H1 (cell line): ENCODE results near the gene TENT4B. TPM values are rescaled to one million over a fixed set of nuclear protein-coding genes. Genes with fewer than 3 reads are reported as not detected.

Experiments used
- CTCF ChIA-PET: fragments of 300-600 bp; sonication (Branson Sonifier 250); formaldehyde crosslinking; loops from one replicate; lab custom pipeline; 2021; ENCODE audit not compliant: partially characterized antibody; lab: Charles Lee
- POLR2A ChIA-PET: fragments of 300-600 bp; sonication (Branson Sonifier 250); formaldehyde crosslinking; loops from one replicate; lab custom pipeline; 2021; ENCODE audit warnings: inconsistent platforms; ENCODE audit not compliant: partially characterized antibody; lab: Charles Lee
- DNase-seq, 2 experiments: peaks; one replicate each; pipeline versions ENCODE4 v3.0.0 to v3.0.0-alpha.2; 2010 to 2022; ENCODE audit warnings: low spot score in 2 of 2, low read depth in 1 of 2, mixed read lengths in 1 of 2
- FAIRE-seq: peaks from 2 replicates; lab custom pipeline; 2011; peaks lifted over from hg19 to GRCh38; lab: Jason Lieb, UNC
- H2AFZ ChIP-seq: 2 replicates; pipeline ENCODE4 v1.8.1; 2012; ENCODE audit warnings: low read length, inconsistent platforms
- H2AK5ac ChIP-seq: 2 replicates; pipeline ENCODE4 v1.6.1; 2013; ENCODE audit warnings: low read depth, low read length
- H2BK120ac ChIP-seq: replicated peaks from 2 replicates; pipeline ENCODE3; 2013; ENCODE audit warnings: low read depth, low read length, inconsistent platforms
- H2BK12ac ChIP-seq: 2 replicates; pipeline ENCODE4 v1.6.1; 2013; ENCODE audit warnings: low read depth, low read length
- H2BK15ac ChIP-seq: 2 replicates; pipeline ENCODE4 v1.6.1; 2013; ENCODE audit warnings: low read length
- H2BK20ac ChIP-seq: 2 replicates; pipeline ENCODE4 v1.6.1; 2013; ENCODE audit warnings: low read length
- H2BK5ac ChIP-seq: 2 replicates; pipeline ENCODE4 v1.6.1; 2013; ENCODE audit warnings: low read depth, low read length
- H3K14ac ChIP-seq: 2 replicates; pipeline ENCODE4 v1.6.1; 2013; ENCODE audit warnings: inconsistent platforms; ENCODE audit not compliant: insufficient read length
- H3K18ac ChIP-seq: 2 replicates; pipeline ENCODE4 v1.6.1; 2013; ENCODE audit warnings: low read length; ENCODE audit errors: extremely low read depth
- H3K23ac ChIP-seq: 2 replicates; pipeline ENCODE4 v1.6.1; 2013; ENCODE audit warnings: inconsistent platforms; ENCODE audit not compliant: insufficient read length
- H3K23me2 ChIP-seq: 2 replicates; pipeline ENCODE4 v1.6.1; 2013; ENCODE audit warnings: low read depth, low read length
- H3K27ac ChIP-seq: 2 replicates; pipeline ENCODE4 v1.6.1; 2011; ENCODE audit warnings: low read depth, low read length, inconsistent platforms
- H3K27me3 ChIP-seq, 4 experiments: replicated peaks in 1 of 4; 1 replicate in 1 of 4; 2 replicates in 3 of 4; pipeline versions ENCODE4 v1.6.1 to v1.8.1; 2011 to 2013; ENCODE audit warnings: low read length in 3 of 4, mild to moderate bottlenecking in 3 of 4, inconsistent platforms in 2 of 4, mixed read lengths in 2 of 4, moderate library complexity in 1 of 4; ENCODE audit not compliant: control insufficient read depth in 3 of 4, insufficient read depth in 3 of 4; ENCODE audit errors: extremely low read depth in 1 of 4
- H3K36me3 ChIP-seq, 4 experiments: 2 replicates each; pipeline versions ENCODE4 v1.6.1 to v1.8.1; 2011 to 2013; ENCODE audit warnings: mild to moderate bottlenecking in 4 of 4, low read length in 3 of 4, moderate library complexity in 2 of 4, control low read depth in 1 of 4, inconsistent platforms in 1 of 4; ENCODE audit not compliant: insufficient read depth in 4 of 4, control insufficient read depth in 2 of 4
- H3K4ac ChIP-seq: replicated peaks from 2 replicates; pipeline ENCODE3; 2013; ENCODE audit warnings: low read length, low read depth, mixed read lengths, inconsistent platforms; ENCODE audit not compliant: insufficient read length
- H3K4me1 ChIP-seq, 4 experiments: replicated peaks in 1 of 4; 1 replicate in 1 of 4; 2 replicates in 3 of 4; pipeline versions ENCODE4 v1.6.1 to v1.8.1; 2011 to 2013; ENCODE audit warnings: low read length in 3 of 4, inconsistent platforms in 2 of 4, mixed read lengths in 1 of 4; ENCODE audit not compliant: insufficient read depth in 4 of 4, control insufficient read depth in 3 of 4
- H3K4me2 ChIP-seq, 2 experiments: 2 replicates each; pipeline versions ENCODE4 v1.6.1 to v1.8.1; 2011 to 2013; ENCODE audit warnings: low read depth in 2 of 2, low read length in 2 of 2, control low read depth in 1 of 2, inconsistent platforms in 1 of 2, mild to moderate bottlenecking in 1 of 2; ENCODE audit not compliant: insufficient read depth in 1 of 2
- H3K4me3 ChIP-seq, 4 experiments: fragments of 200-600, 300-600 bp in 1 of 4; sonication (generic), shearing (Covaris generic), sonication (Bioruptor Twin) in 1 of 4; 2 replicates each; pipeline versions ENCODE4 v1.5.1 to v1.8.1; 2011 to 2016; ENCODE audit warnings: low read length in 4 of 4, low read depth in 3 of 4, control low read depth in 2 of 4, inconsistent platforms in 2 of 4, mild to moderate bottlenecking in 2 of 4, mixed read lengths in 1 of 4, moderate library complexity in 1 of 4; ENCODE audit not compliant: insufficient read depth in 2 of 4; ENCODE audit errors: extremely low read depth in 1 of 4
- H3K56ac ChIP-seq: replicated peaks from 2 replicates; pipeline ENCODE3; 2013; ENCODE audit warnings: low read depth, mild to moderate bottlenecking, mixed read lengths, low read length, inconsistent platforms; ENCODE audit not compliant: insufficient read length
- H3K79me1 ChIP-seq: 2 replicates; pipeline ENCODE4 v1.6.1; 2013; ENCODE audit warnings: low read depth, low read length, control low read depth
- H3K79me2 ChIP-seq, 2 experiments: 2 replicates each; pipeline versions ENCODE4 v1.6.1 to v1.8.1; 2012 to 2013; ENCODE audit warnings: low read length in 2 of 2, mild to moderate bottlenecking in 2 of 2, inconsistent platforms in 1 of 2; ENCODE audit not compliant: insufficient read depth in 2 of 2, control insufficient read depth in 1 of 2
- H3K9ac ChIP-seq, 4 experiments: replicated peaks in 1 of 4; 1 replicate in 1 of 4; 2 replicates in 3 of 4; pipeline versions ENCODE4 v1.6.1 to v1.8.1; 2011 to 2013; ENCODE audit warnings: low read depth in 3 of 4, low read length in 3 of 4, control low read depth in 2 of 4, mild to moderate bottlenecking in 2 of 4, moderate library complexity in 2 of 4, inconsistent platforms in 1 of 4; ENCODE audit errors: extremely low read depth in 1 of 4
- H3K9me3 ChIP-seq, 2 experiments: 2 replicates each; pipeline versions ENCODE4 v1.6.1 to v1.8.1; 2012 to 2013; ENCODE audit warnings: mild to moderate bottlenecking in 2 of 2, moderate library complexity in 2 of 2, control low read depth in 1 of 2, inconsistent platforms in 1 of 2, low read depth in 1 of 2, low read length in 1 of 2, mixed read lengths in 1 of 2; ENCODE audit not compliant: insufficient read depth in 2 of 2
- H4K20me1 ChIP-seq, 2 experiments: replicated peaks in 1 of 2; 2 replicates each; pipeline versions ENCODE3 to v1.8.1; 2011 to 2013; ENCODE audit warnings: inconsistent platforms in 2 of 2, low read length in 2 of 2, mild to moderate bottlenecking in 1 of 2; ENCODE audit not compliant: insufficient read depth in 2 of 2, control insufficient read depth in 1 of 2
- H4K5ac ChIP-seq: 2 replicates; pipeline ENCODE4 v1.6.1; 2013; ENCODE audit warnings: low read length, low read depth, mixed read lengths, inconsistent platforms; ENCODE audit not compliant: insufficient read length
- H4K8ac ChIP-seq: 2 replicates; pipeline ENCODE4 v1.8.0; 2013; ENCODE audit warnings: mild to moderate bottlenecking, moderate library complexity, low read length, inconsistent platforms; ENCODE audit not compliant: insufficient read depth; ENCODE audit errors: extremely low read depth
- H4K91ac ChIP-seq: replicated peaks from 2 replicates; pipeline ENCODE3; 2013; ENCODE audit warnings: low read length, mixed read lengths, inconsistent platforms; ENCODE audit not compliant: insufficient read length
- CEBPB ChIP-seq: IDR thresholded peaks from 2 replicates; pipeline ENCODE4 v1.6.1; 2012; ENCODE audit warnings: low read depth, low read length
- GABPA ChIP-seq: IDR thresholded peaks from 2 replicates; pipeline ENCODE4 v1.6.1; 2011; ENCODE audit warnings: mild to moderate bottlenecking, low read length, moderate library complexity, borderline replicate concordance; ENCODE audit not compliant: insufficient read depth
- HDAC2 ChIP-seq, 2 experiments: fragments of 300-600 bp in 1 of 2; sonication (generic) in 1 of 2; IDR thresholded peaks; 2 replicates each; pipeline ENCODE4 v1.6.1; 2011 to 2012; ENCODE audit warnings: low read depth in 2 of 2, low read length in 2 of 2, mild to moderate bottlenecking in 2 of 2, moderate library complexity in 2 of 2, borderline replicate concordance in 1 of 2, inconsistent platforms in 1 of 2
- HDAC6 ChIP-seq: IDR thresholded peaks from one replicate; pipeline ENCODE4 v1.7.1; 2012; ENCODE audit warnings: low read depth, mild to moderate bottlenecking, inconsistent platforms, low read length, moderate library complexity
- RXRA ChIP-seq: IDR thresholded peaks from 2 replicates; pipeline ENCODE4 v1.6.1; 2011; ENCODE audit warnings: low read depth, mild to moderate bottlenecking, low read length, moderate library complexity; ENCODE audit not compliant: insufficient read depth
- TCF12 ChIP-seq: IDR thresholded peaks from 2 replicates; pipeline ENCODE4 v1.6.1; 2011; ENCODE audit warnings: low read depth, mild to moderate bottlenecking, low read length
- YY1 ChIP-seq: IDR thresholded peaks from 2 replicates; pipeline ENCODE4 v1.6.1; 2011; ENCODE audit warnings: low read depth, mild to moderate bottlenecking, low read length
- WGBS, 2 experiments: shearing (Covaris generic) in 1 of 2; methylation state at CpG; one replicate each; pipeline versions ENCODE4 v1.1.6 to v1.1.7; 2013 to 2015; ENCODE audit warnings: low lambda C conversion rate in 2 of 2, mixed read lengths in 2 of 2, inconsistent platforms in 1 of 2, low coverage in 1 of 2, missing lambda C conversion rate in 1 of 2; ENCODE audit not compliant: insufficient replicate concordance in 2 of 2, insufficient coverage in 1 of 2, insufficient read length in 1 of 2; ENCODE audit errors: extremely low coverage in 1 of 2, missing lambda C conversion rate in 1 of 2; 5-methylcytosine and 5-hydroxymethylcytosine counted together
- polyA plus RNA-seq, 7 experiments: library from polyadenylated mRNA; depleted of rRNA in 3 of 7; stranded (reverse) in 5 of 7; unstranded in 2 of 7; fragments of >200 nt in 5 of 7; fragments of 200-250 nt in 2 of 7; gene quantifications; 1 replicate in 5 of 7; 2 replicates in 1 of 7; 4 replicates in 1 of 7; pipeline versions ENCODE4 v1.2.1 to v1.2.3, GENCODE V29; 2011 to 2013; ENCODE audit warnings: missing spikeins in 2 of 7, mixed read lengths in 2 of 7
- total RNA-seq: library from RNA; stranded (reverse); fragmentation: NEBNext Ultra II Directional; extraction: Animal tissue kit (Norgen Biotek cat#: 25700); gene quantifications from 2 replicates; pipeline ENCODE4 v1.2.1, GENCODE V29; 2021

Gene TENT4B
- total and polyA plus RNA-seq, 2 of the 8 experiments (the other 6 are each of a cell fraction or from before 2014, with no cell fraction given): 4.2 to 15.7 TPM

GRCh38 chr16:50155925-50156324, 2.8 kb downstream of the TENT4B start:
- no peak for FAIRE-seq
- no peak overlapping the region for H3K27ac ChIP-seq

More at GRCh38 chr16:50155925-50156324, 2.8 kb downstream of the TENT4B start:
- H4K5ac ChIP-seq: no peak overlapping the region
- H4K8ac ChIP-seq: no peak overlapping the region
- H3K23me2 ChIP-seq: peaks cover 14% of the 10 kb centered on the region
- H3K4ac ChIP-seq: no peak overlapping the region
- no peak for DNase-seq
- no peak overlapping the region for H2BK5ac ChIP-seq
- H3K56ac ChIP-seq: no peak overlapping the region
- H2BK120ac ChIP-seq: no peak overlapping the region
- peak overlapping the region in 2 of 4 experiments; percentile 75 to 99; a peak in 2 of 8 replicates for H3K4me3 ChIP-seq
- no peak overlapping the region for H2AFZ ChIP-seq
- H3K36me3 ChIP-seq: no peaks in the 10 kb centered on the region
- TF ChIP-seq HDAC2 (IDR thresholded peaks at IDR 0.05; ENCODE audit: borderline replicate concordance in 1 of 2, low read depth in 2 of 2, low read length in 2 of 2) (no peak), TCF12 (no peak), RXRA (no peak), HDAC6 (no peak), CEBPB (no peak), YY1 (no peak), GABPA (no peak)
- TF ChIP-seq, all 59 proteins: peak for 0
- H3K27me3 ChIP-seq: no peaks in the 10 kb centered on the region
- H4K20me1 ChIP-seq: peaks cover 13 to 16% of the 10 kb centered on the region in 2 experiments
- H2AK5ac ChIP-seq: no peak overlapping the region
- H4K91ac ChIP-seq: no peak overlapping the region
- H3K4me1 ChIP-seq: peaks cover 0 to 9% (median 7%) of the 10 kb centered on the region in 4 experiments; a peak in 5 of 7 replicates
- WGBS, 2 experiments: 93% methylated on average over 1 of the region's 1 CpG; no CpG with 5 or more reads in 1 of the 2 experiments
- peaks cover 10% of the 10 kb centered on the region for H3K79me1 ChIP-seq
- peaks cover 6 to 66% of the 10 kb centered on the region in 2 experiments for H3K79me2 ChIP-seq
- POLR2A ChIA-PET: interaction anchor here (0.6 kb wide), 1 partner anchor 109 kb away, joined by 4 read pairs; no protein-coding TSS in a partner anchor
- H3K23ac ChIP-seq: no peak overlapping the region
- H3K18ac ChIP-seq: no peak overlapping the region
- H2BK12ac ChIP-seq: no peak overlapping the region
- H3K9ac ChIP-seq: no peak overlapping the region
- H2BK15ac ChIP-seq: no peak overlapping the region
- H3K4me2 ChIP-seq: peak overlapping the region in 1 of 2 experiments; percentile 98; a peak in 2 of 4 replicates
- no peaks in the 10 kb centered on the region for H3K9me3 ChIP-seq
- H2BK20ac ChIP-seq: no peak overlapping the region
- no peak overlapping the region for H3K14ac ChIP-seq
- CTCF ChIA-PET: interaction anchor here (0.8 to 0.9 kb wide), 2 partner anchors 11 to 15 kb away, joined by 3 read pairs; no protein-coding TSS in a partner anchor
